ENCODE results near the gene MYO1D.

MYO1D gene

GRCh38 chr17:32870969-32871368, 6.0 kb downstream of the MYO1D start:
- TF ChIP-seq, protein P1, sequence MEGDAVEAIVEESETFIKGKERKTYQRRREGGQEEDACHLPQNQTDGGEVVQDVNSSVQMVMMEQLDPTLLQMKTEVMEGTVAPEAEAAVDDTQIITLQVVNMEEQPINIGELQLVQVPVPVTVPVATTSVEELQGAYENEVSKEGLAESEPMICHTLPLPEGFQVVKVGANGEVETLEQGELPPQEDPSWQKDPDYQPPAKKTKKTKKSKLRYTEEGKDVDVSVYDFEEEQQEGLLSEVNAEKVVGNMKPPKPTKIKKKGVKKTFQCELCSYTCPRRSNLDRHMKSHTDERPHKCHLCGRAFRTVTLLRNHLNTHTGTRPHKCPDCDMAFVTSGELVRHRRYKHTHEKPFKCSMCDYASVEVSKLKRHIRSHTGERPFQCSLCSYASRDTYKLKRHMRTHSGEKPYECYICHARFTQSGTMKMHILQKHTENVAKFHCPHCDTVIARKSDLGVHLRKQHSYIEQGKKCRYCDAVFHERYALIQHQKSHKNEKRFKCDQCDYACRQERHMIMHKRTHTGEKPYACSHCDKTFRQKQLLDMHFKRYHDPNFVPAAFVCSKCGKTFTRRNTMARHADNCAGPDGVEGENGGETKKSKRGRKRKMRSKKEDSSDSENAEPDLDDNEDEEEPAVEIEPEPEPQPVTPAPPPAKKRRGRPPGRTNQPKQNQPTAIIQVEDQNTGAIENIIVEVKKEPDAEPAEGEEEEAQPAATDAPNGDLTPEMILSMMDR (IDR thresholded peaks at IDR 0.05; ENCODE audit: insufficient read depth, low read depth, low read length, missing control alignments), result no peak
- no peak overlapping the region for H3K4me3 ChIP-seq (ENCODE audit: low read length)
- no peak for DNase-seq (ENCODE audit: low read depth)

DNA sequence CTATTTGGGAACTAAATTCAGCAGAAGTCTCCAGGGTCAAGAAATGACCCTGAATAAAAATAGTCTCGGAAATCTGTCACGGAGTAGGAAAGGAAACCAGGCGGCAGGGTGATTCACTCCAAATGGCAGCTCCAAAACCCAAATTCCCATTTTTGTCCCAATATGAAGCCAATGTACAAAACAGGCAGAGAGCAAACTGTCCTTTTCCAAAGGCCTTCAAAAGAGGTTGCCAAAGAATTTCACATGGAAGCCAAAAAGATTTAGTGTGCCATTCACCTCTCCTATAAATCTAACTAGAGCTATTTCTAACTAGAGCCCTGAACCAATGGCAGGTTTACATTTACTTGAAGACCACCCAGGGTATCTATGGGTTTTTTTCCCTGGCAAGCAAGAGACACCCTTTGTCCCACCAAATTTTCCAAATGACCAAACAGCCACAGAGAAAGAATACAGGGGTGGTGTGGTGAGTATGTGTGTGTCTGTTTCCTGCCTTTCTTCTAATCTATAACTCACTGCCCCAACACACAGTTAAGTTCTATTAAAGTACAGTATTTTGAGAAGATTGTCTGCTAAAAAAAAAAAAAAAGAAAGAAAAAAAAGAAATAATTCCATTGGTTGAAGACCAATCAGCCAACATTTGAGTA, 6.8 kb downstream of the MYO1D start:
- no peak for DNase-seq (ENCODE audit: low read depth)
- H3K4me3 ChIP-seq (ENCODE audit: low read length), result no peak overlapping the region
- TF ChIP-seq, protein P1 (IDR thresholded peaks at IDR 0.05; ENCODE audit: insufficient read depth, low read depth, low read length, missing control alignments), result no peak

- DNase-seq (ENCODE audit: low read depth), result no peak
- TF ChIP-seq, protein P1 (IDR thresholded peaks at IDR 0.05; ENCODE audit: insufficient read depth, low read depth, low read length, missing control alignments), result no peak
- H3K4me3 ChIP-seq (ENCODE audit: low read length), result no peak overlapping the region
These were observed 7.4 kb downstream of the MYO1D start for GRCh38 chr17:32869345-32870026.

GRCh38 chr17:32865141-32865540, 11.8 kb downstream of the MYO1D start:
- no peak overlapping the region for H3K4me3 ChIP-seq (ENCODE audit: low read length)
- TF ChIP-seq, protein P1 (IDR thresholded peaks at IDR 0.05; ENCODE audit: insufficient read depth, low read depth, low read length, missing control alignments), result no peak

GRCh38 chr17:32863559-32863958, 13.4 kb downstream of the MYO1D start:
- no peak overlapping the region for H3K4me3 ChIP-seq (ENCODE audit: low read length)
- DNase-seq (ENCODE audit: low read depth), result no peak
- TF ChIP-seq, protein P1 (IDR thresholded peaks at IDR 0.05; ENCODE audit: insufficient read depth, low read depth, low read length, missing control alignments), result no peak

More at GRCh38 chr17:32865141-32865540, 11.8 kb downstream of the MYO1D start:
- DNase-seq (ENCODE audit: low read depth), result no peak

GRCh38 chr17:32862940-32863339, 14.0 kb downstream of the MYO1D start:
- H3K4me3 ChIP-seq (ENCODE audit: low read length), result no peak overlapping the region
- TF ChIP-seq, protein P1 (IDR thresholded peaks at IDR 0.05; ENCODE audit: insufficient read depth, low read depth, low read length, missing control alignments), result no peak
- DNase-seq (ENCODE audit: low read depth), result no peak

Measured in epithelial cell of esophagus (primary cell).